NB4 (cell line): ENCODE data around the gene MIER2.

Source experiments
- CTCF ChIP-seq: IDR thresholded peaks from one replicate; pipeline ENCODE4 v1.5.1; 2012; ENCODE audit warnings: low read depth, low read length
- MYC ChIP-seq: IDR thresholded peaks from 2 replicates; pipeline ENCODE4 v1.6.1; 2011; ENCODE audit warnings: low read depth, low read length

- TF ChIP-seq CTCF (no peak), MYC (no peak)
Measured at GRCh38 chr19:384799-385169, 40.2 kb upstream of the MIER2 start.
